ENCODE results near the gene JCAD. TPM values are rescaled to one million over a fixed set of nuclear protein-coding genes. Genes with fewer than 3 reads are reported as not detected.

Gene JCAD
- total RNA-seq, 3 donors from 2014 or later (not counting 1 experiment from before 2014, with no cell fraction given) = 0.07 to 0.43 TPM; not detected in 1

DNA sequence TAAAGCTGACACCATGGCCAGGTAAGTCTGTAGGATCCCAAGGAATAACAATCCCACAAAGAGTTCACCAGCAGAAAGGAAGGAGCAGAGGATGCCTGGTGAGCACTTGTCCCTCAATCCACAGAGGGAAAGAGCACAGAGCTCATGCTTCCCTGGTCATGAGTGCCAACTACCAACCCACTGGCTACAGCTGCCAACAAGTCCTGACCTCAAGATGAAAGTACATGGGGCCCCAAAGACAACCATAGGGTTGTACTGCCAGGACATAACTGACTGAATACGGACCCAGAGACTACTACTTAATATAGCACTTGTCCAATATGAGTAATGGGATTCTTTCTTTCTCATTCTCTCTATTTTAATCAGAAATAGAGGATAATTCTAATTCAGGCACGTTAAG is 83.3 kb downstream of the JCAD start:
- no peak for ATAC-seq
- H3K4me3 ChIP-seq (ENCODE audit: low read length) = no peak overlapping the region
- H3K9me3 ChIP-seq (ENCODE audit: control insufficient read depth, insufficient read depth, low read length) = no peaks in the 10 kb centered on the region
- Mint-ChIP-seq H3K36me3 (no peaks in the 10 kb centered on the region), H3K4me1 (no peaks in the 10 kb centered on the region), H3K9me3 (peaks cover 0 to 2% of the 10 kb centered on the region in 2 donors), H3K27ac (no peak overlapping the region), H3K4me3 (no peak overlapping the region), H3K27me3 (ENCODE audit: low read depth in 2 of 2) (peaks cover 7 to 15% of the 10 kb centered on the region in 2 donors)
- H3K27me3 ChIP-seq (ENCODE audit: control insufficient read depth, insufficient read depth, low read length) = no peaks in the 10 kb centered on the region
- no peak overlapping the region for H3K27ac ChIP-seq (ENCODE audit: low read length)
- no peaks in the 10 kb centered on the region for H3K36me3 ChIP-seq (ENCODE audit: control insufficient read depth, insufficient read depth, low read length)
- TF ChIP-seq, protein P1, sequence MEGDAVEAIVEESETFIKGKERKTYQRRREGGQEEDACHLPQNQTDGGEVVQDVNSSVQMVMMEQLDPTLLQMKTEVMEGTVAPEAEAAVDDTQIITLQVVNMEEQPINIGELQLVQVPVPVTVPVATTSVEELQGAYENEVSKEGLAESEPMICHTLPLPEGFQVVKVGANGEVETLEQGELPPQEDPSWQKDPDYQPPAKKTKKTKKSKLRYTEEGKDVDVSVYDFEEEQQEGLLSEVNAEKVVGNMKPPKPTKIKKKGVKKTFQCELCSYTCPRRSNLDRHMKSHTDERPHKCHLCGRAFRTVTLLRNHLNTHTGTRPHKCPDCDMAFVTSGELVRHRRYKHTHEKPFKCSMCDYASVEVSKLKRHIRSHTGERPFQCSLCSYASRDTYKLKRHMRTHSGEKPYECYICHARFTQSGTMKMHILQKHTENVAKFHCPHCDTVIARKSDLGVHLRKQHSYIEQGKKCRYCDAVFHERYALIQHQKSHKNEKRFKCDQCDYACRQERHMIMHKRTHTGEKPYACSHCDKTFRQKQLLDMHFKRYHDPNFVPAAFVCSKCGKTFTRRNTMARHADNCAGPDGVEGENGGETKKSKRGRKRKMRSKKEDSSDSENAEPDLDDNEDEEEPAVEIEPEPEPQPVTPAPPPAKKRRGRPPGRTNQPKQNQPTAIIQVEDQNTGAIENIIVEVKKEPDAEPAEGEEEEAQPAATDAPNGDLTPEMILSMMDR (IDR thresholded peaks at IDR 0.05) = no peak
- WGBS (ENCODE audit: insufficient coverage) = no CpG with 5 or more reads among the region's 2 CpGs
- no peaks in the 10 kb centered on the region for H3K4me1 ChIP-seq (ENCODE audit: control insufficient read depth, insufficient read depth, low read length)
- no peak for DNase-seq
- intact Hi-C loops (cut with micrococcal nuclease) = no loop called here

DNA sequence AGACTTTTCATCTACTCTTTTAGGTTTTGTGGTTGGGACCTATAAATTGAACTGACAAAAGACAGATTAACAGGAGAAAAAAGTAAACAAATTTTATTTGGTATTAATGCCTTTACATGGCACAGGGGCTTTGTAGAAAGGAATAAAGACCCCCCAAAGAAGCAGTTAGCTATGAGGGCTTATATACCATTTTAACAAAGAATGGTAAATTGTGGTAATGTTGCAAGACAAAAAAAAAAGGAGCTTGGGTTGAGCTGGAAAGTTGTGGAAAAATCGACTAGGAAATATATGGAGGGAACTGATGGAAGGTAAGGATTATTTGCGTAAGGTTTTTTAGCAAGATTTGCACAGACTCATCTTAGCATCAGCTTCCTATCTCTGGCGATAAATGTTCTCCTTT is 84.6 kb downstream of the JCAD start:
- H3K27ac ChIP-seq (ENCODE audit: low read length) = no peak overlapping the region
- H3K4me1 ChIP-seq (ENCODE audit: control insufficient read depth, insufficient read depth, low read length) = no peaks in the 10 kb centered on the region
- WGBS (ENCODE audit: insufficient coverage) = 83% methylated on average over 1 of the region's 3 CpGs
- H3K4me1 Mint-ChIP-seq = no peaks in the 10 kb centered on the region
- no peak overlapping the region for H3K4me3 Mint-ChIP-seq
- intact Hi-C loops (cut with micrococcal nuclease) = no loop called here
- no peaks in the 10 kb centered on the region for H3K36me3 ChIP-seq (ENCODE audit: control insufficient read depth, insufficient read depth, low read length)
- H3K9me3 Mint-ChIP-seq = peaks cover 0 to 2% of the 10 kb centered on the region in 2 donors
- peaks cover 7 to 15% of the 10 kb centered on the region in 2 donors for H3K27me3 Mint-ChIP-seq (ENCODE audit: low read depth in 2 of 2)
- H3K9me3 ChIP-seq (ENCODE audit: control insufficient read depth, insufficient read depth, low read length) = no peaks in the 10 kb centered on the region
- DNase-seq = no peak
- ATAC-seq = no peak
- H3K36me3 Mint-ChIP-seq = no peaks in the 10 kb centered on the region
- TF ChIP-seq, protein P1 (IDR thresholded peaks at IDR 0.05) = no peak
- H3K27me3 ChIP-seq (ENCODE audit: control insufficient read depth, insufficient read depth, low read length) = no peaks in the 10 kb centered on the region
- H3K4me3 ChIP-seq (ENCODE audit: low read length) = no peak overlapping the region
- H3K27ac Mint-ChIP-seq = no peak overlapping the region

DNA sequence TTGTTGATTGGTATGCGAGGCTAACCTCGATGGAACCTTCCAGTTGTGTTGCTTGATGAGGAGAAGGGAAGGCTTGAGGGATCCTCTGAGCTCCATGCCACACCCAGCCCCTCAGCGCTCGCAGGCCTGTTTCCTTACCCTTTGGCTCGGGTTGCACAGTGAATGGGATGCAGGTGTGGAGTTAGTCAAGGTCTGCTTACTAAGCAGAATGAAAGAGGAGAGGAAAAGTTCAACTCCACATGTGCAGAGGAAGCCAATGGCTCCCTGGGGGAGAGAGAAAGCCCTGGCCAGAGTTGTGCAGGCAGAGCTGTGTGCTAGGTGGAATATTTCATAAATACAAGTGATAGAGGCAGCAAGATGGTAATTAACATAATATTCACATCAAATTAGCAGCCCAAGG is 85.5 kb downstream of the JCAD start:
- H3K9me3 ChIP-seq (ENCODE audit: control insufficient read depth, insufficient read depth, low read length) = no peaks in the 10 kb centered on the region
- no peaks in the 10 kb centered on the region for H3K36me3 Mint-ChIP-seq
- intact Hi-C loops (cut with micrococcal nuclease) = no loop called here
- 88% methylated on average over 5 of the region's 5 CpGs for WGBS (ENCODE audit: insufficient coverage)
- no peak for ATAC-seq
- no peak overlapping the region for H3K4me3 ChIP-seq (ENCODE audit: low read length)
- no peak overlapping the region for H3K27ac Mint-ChIP-seq
- H3K27me3 ChIP-seq (ENCODE audit: control insufficient read depth, insufficient read depth, low read length) = no peaks in the 10 kb centered on the region
- H3K27ac ChIP-seq (ENCODE audit: low read length) = no peak overlapping the region
- H3K4me1 Mint-ChIP-seq = no peaks in the 10 kb centered on the region
- no peaks in the 10 kb centered on the region for H3K36me3 ChIP-seq (ENCODE audit: control insufficient read depth, insufficient read depth, low read length)
- peaks cover 0 to 2% of the 10 kb centered on the region in 2 donors for H3K9me3 Mint-ChIP-seq
- TF ChIP-seq, protein P1 (IDR thresholded peaks at IDR 0.05) = no peak
- H3K27me3 Mint-ChIP-seq (ENCODE audit: low read depth in 2 of 2) = peaks cover 7 to 15% of the 10 kb centered on the region in 2 donors
- no peaks in the 10 kb centered on the region for H3K4me1 ChIP-seq (ENCODE audit: control insufficient read depth, insufficient read depth, low read length)
- H3K4me3 Mint-ChIP-seq = no peak overlapping the region
- DNase-seq = no peak

DNA sequence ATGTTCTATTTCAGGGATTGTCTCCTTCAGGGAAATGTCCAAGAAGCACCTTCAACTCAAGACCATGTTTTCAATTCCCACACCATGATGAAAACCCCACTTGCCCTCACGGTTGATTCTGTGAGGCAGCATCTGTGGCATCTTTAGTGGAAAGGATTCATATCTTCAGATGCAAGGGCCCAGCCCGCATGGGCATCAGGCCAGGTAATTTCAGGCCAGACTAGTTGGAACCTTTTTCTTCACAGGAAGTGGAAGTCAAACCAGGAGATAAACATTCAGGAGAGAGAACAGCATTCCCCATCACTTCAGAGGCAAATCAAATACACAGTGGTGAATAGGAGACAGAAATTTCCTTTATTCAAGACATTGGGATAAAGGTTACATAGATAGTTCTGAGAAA is 88.8 kb downstream of the JCAD start:
- H3K4me3 ChIP-seq (ENCODE audit: low read length) = no peak overlapping the region
- no peaks in the 10 kb centered on the region for H3K27me3 ChIP-seq (ENCODE audit: control insufficient read depth, insufficient read depth, low read length)
- DNase-seq (no peak), ATAC-seq (no peak)
- Mint-ChIP-seq H3K4me3 (no peak overlapping the region), H3K36me3 (no peaks in the 10 kb centered on the region), H3K27me3 (ENCODE audit: low read depth in 2 of 2) (peaks cover 7 to 10% of the 10 kb centered on the region in 2 donors), H3K4me1 (no peaks in the 10 kb centered on the region), H3K9me3 (peaks cover 0 to 2% of the 10 kb centered on the region in 2 donors), H3K27ac (no peak overlapping the region)
- no peaks in the 10 kb centered on the region for H3K9me3 ChIP-seq (ENCODE audit: control insufficient read depth, insufficient read depth, low read length)
- TF ChIP-seq, protein P1 (IDR thresholded peaks at IDR 0.05) = no peak
- no peak overlapping the region for H3K27ac ChIP-seq (ENCODE audit: low read length)
- no peaks in the 10 kb centered on the region for H3K36me3 ChIP-seq (ENCODE audit: control insufficient read depth, insufficient read depth, low read length)
- intact Hi-C loops (cut with micrococcal nuclease) = no loop called here
- H3K4me1 ChIP-seq (ENCODE audit: control insufficient read depth, insufficient read depth, low read length) = no peaks in the 10 kb centered on the region
- 96% methylated on average over 2 of the region's 2 CpGs for WGBS (ENCODE audit: insufficient coverage)
